Measurements from ENCODE around the gene NFIA. TPM values are rescaled to one million over a fixed set of nuclear protein-coding genes. Genes with fewer than 3 reads are reported as not detected.

Gene NFIA
- total RNA-seq, 2 donors from 2014 or later: 75.3 to 81.3 TPM

DNA sequence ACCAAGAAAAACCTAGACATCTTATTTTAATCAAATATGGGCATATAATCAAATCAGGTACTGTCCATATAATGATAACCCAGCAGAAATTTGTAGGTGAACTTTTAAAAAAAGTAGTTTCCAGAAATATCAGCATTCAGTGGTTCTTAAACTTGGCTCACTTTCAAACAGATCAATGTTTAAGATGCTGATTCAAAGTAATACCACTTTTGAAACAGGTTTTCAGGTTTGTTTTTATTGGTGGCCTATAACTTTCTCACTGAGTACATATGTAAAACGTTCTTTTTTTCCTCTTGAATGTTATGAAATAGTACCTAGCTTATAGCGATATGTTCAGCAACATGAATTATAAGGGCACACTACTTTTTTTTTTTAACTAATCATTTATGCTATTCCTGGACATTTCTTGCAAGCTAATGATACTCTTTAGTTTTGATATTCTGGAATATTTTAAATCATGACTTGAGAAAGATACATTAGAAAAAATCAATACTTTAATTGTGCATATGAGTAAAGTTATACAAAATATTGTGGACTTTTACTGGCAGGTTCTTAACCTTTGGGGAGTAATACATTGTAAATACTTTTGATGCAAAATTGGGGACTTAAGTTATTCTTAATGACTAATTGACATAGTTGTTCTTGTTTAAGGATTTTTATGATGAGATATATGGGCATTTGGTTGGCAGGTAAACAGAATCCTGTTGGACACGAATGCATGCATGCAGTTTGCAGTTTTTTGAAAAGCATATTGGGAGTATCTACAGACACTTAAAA lies 3.0 kb downstream of the NFIA start:
- no peaks in the 10 kb centered on the region for H3K9me3 ChIP-seq
- DNase-seq (ENCODE audit: low spot score): no peak
- peak overlapping the region; percentile 92 to 95 for H3K4me3 ChIP-seq
- TF ChIP-seq, protein P1, sequence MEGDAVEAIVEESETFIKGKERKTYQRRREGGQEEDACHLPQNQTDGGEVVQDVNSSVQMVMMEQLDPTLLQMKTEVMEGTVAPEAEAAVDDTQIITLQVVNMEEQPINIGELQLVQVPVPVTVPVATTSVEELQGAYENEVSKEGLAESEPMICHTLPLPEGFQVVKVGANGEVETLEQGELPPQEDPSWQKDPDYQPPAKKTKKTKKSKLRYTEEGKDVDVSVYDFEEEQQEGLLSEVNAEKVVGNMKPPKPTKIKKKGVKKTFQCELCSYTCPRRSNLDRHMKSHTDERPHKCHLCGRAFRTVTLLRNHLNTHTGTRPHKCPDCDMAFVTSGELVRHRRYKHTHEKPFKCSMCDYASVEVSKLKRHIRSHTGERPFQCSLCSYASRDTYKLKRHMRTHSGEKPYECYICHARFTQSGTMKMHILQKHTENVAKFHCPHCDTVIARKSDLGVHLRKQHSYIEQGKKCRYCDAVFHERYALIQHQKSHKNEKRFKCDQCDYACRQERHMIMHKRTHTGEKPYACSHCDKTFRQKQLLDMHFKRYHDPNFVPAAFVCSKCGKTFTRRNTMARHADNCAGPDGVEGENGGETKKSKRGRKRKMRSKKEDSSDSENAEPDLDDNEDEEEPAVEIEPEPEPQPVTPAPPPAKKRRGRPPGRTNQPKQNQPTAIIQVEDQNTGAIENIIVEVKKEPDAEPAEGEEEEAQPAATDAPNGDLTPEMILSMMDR (IDR thresholded peaks at IDR 0.05): no peak
- H3K27ac ChIP-seq: peak overlapping the region; percentile 98
- H3K4me1 ChIP-seq: peaks cover 0 to 61% of the 10 kb centered on the region in 2 donors
- H3K27me3 ChIP-seq: no peaks in the 10 kb centered on the region
- peaks cover 9% of the 10 kb centered on the region for H3K36me3 ChIP-seq

DNA sequence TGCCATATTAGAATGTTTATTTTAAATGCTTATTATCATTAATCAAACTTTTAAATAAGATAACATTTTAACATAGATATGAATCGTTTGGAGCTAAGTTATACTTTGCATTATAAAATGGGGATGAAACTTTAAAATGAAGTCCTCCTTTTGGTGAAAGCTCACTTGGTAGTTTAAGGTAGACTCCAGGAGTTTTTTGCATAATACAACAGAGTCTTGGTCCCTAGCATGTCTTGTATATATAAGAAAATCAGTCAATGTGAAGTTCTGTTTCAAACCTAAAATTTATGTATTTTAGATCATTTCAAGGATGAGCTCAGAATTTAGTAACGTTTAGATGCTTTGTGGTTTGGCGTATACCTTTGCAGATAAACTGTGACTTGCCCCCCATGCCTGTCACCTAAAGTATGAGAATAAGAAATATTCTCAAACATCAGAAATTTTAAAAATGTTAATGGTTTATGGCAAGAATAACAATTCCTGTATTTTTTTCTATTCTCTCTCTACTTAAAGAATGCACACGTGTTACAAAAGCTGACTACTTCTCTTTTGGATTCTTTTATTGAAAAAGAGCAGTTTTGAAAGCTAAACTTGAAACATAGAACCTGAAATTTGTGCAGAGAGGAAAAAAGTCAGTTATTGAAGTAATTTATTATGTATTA lies 3.8 kb downstream of the NFIA start:
- Histone ChIP-seq H3K4me1 (peaks cover 0 to 61% of the 10 kb centered on the region in 2 donors), H3K36me3 (peaks cover 9% of the 10 kb centered on the region), H3K9me3 (no peaks in the 10 kb centered on the region), H3K4me3 (peak overlapping the region; percentile 92 to 95), H3K27me3 (no peaks in the 10 kb centered on the region), H3K27ac (peak overlapping the region; percentile 98)
- DNase-seq (ENCODE audit: low spot score): no peak
- TF ChIP-seq, protein P1 (IDR thresholded peaks at IDR 0.05): no peak

DNA sequence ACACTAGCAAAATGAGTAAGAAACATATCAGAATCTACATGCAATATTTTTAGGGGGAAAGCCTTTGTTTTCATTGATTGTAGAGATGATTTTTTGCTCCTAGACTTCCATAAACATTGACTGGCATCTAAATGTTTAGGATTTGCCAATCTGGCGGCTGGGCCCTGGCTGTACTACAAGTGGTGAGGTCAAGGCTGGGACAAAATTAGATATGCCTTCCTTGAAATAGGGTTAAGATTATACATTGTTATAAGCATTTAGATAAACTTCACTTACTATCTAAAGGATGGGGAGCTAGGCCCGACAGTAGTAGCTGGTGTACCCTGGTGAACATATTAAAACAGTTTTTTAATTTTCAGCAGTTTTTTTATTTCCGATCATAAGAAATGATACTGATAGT lies 5.2 kb downstream of the NFIA start:
- H3K4me1 ChIP-seq: peaks cover 0 to 70% of the 10 kb centered on the region in 2 donors

DNA sequence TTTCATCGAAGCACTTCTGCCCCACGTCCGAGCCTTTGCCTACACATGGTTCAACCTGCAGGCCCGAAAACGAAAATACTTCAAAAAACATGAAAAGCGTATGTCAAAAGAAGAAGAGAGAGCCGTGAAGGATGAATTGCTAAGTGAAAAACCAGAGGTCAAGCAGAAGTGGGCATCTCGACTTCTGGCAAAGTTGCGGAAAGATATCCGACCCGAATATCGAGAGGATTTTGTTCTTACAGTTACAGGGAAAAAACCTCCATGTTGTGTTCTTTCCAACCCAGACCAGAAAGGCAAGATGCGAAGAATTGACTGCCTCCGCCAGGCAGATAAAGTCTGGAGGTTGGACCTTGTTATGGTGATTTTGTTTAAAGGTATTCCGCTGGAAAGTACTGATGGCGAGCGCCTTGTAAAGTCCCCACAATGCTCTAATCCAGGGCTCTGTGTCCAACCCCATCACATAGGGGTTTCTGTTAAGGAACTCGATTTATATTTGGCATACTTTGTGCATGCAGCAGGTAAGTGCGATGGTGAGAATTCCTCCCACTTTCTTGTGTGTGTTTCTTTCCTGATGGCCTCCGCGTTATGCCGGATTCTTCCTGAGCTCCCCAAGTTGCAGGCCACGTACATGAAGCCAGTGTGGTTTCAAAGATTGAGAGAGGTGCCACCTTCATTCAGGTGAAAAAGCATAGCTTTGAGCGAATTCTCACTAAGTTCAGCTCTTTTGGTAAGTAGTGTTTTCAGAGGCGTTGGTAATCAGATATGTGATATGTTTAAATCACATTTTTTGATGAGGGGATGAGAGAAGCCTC lies 6.0 kb downstream of the NFIA start:
- Histone ChIP-seq H3K27me3 (no peaks in the 10 kb centered on the region), H3K36me3 (peaks cover 9% of the 10 kb centered on the region), H3K27ac (peak overlapping the region; percentile 98), H3K4me3 (no peak overlapping the region), H3K4me1 (peaks cover 0 to 77% of the 10 kb centered on the region in 2 donors), H3K9me3 (no peaks in the 10 kb centered on the region)
- DNase-seq (ENCODE audit: low spot score): no peak
- TF ChIP-seq, protein P1 (IDR thresholded peaks at IDR 0.05): no peak

More for the DNA sequence above, 5.2 kb downstream of the NFIA start:
- H3K4me3 ChIP-seq: no peak overlapping the region
- H3K27me3 ChIP-seq: no peaks in the 10 kb centered on the region
- H3K9me3 ChIP-seq: no peaks in the 10 kb centered on the region
- peak overlapping the region; percentile 98 for H3K27ac ChIP-seq
- TF ChIP-seq, protein P1 (IDR thresholded peaks at IDR 0.05): no peak
- no peak for DNase-seq (ENCODE audit: low spot score)
- H3K36me3 ChIP-seq: peaks cover 9% of the 10 kb centered on the region

DNA sequence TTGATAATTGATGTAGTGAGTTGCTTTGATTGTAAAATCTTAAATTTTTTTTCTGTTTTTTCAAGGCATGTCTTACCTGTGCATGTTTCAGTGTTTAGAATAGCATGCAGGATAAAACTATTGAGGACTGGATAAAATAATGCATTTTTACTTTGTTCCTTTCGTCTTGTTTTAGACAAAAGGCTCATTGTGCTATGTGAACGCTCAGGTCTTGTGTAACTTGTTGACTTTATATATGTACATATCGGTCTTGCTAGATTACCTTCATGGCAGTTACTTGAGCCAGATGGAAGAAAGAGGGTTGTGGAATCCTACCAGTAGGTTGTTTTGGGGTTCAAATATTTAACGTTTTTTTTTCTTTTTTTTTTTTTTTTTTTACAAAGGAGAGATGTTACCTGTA lies 7.0 kb downstream of the NFIA start:
- Histone ChIP-seq H3K4me1 (peaks cover 0 to 87% of the 10 kb centered on the region in 2 donors), H3K27ac (peak overlapping the region; percentile 66 to 98), H3K36me3 (peaks cover 9% of the 10 kb centered on the region), H3K27me3 (no peaks in the 10 kb centered on the region), H3K9me3 (no peaks in the 10 kb centered on the region), H3K4me3 (no peak overlapping the region)
- TF ChIP-seq, protein P1 (IDR thresholded peaks at IDR 0.05): no peak
- no peak for DNase-seq (ENCODE audit: low spot score)
